SK-N-SH (cell line): ENCODE data around the gene TEAD1.

Source experiments
- CTCF ChIP-seq: fragments of 200-600 bp; sonication (generic); IDR thresholded peaks from 2 replicates; pipeline ENCODE4 v1.6.1; 2017; ENCODE audit warnings: antibody characterized with exemption, mild to moderate bottlenecking, moderate library complexity
- EZH2phosphoT487 ChIP-seq: fragments of 200-600 bp; sonication (generic); IDR thresholded peaks from 2 replicates; pipeline ENCODE4 v1.6.1; 2017; ENCODE audit warnings: low read depth, mixed run types, mild to moderate bottlenecking, antibody characterized with exemption, moderate library complexity, borderline replicate concordance
- FOXJ3 ChIP-seq: sonication (generic); formaldehyde crosslinking; IDR thresholded peaks from 2 replicates; pipeline ENCODE4 v1.5.1; 2020; ENCODE audit warnings: mild to moderate bottlenecking, missing genetic modification reagents
- IRF3 ChIP-seq: fragments of 150-350 bp; IDR thresholded peaks from 2 replicates; pipeline ENCODE4 v1.6.1; 2016; ENCODE audit warnings: mild to moderate bottlenecking, low read depth, low read length
- JUND ChIP-seq: IDR thresholded peaks from 2 replicates; pipeline ENCODE4 v1.4.0; 2012
- MEF2A ChIP-seq: IDR thresholded peaks from 2 replicates; pipeline ENCODE4 v1.4.0; 2012; ENCODE audit warnings: low read depth, borderline replicate concordance
- NFIC ChIP-seq: IDR thresholded peaks from 2 replicates; pipeline ENCODE4 v1.4.0; 2012; ENCODE audit warnings: borderline replicate concordance
- POLR2AphosphoS5 ChIP-seq: IDR thresholded peaks from 2 replicates; pipeline ENCODE4 v1.6.1; 2012; ENCODE audit warnings: low read depth, low read length
- REST ChIP-seq: IDR thresholded peaks from 2 replicates; pipeline ENCODE4 v1.6.1; 2012; ENCODE audit warnings: mild to moderate bottlenecking, low read depth, low read length, moderate library complexity
- SMC3 ChIP-seq: IDR thresholded peaks from 2 replicates; pipeline ENCODE4 v1.6.1; 2012; ENCODE audit warnings: low read depth, low read length, improper control_type of control experiment
- TAF1 ChIP-seq: IDR thresholded peaks from 2 replicates; pipeline ENCODE4 v1.6.1; 2012; ENCODE audit warnings: low read depth, mild to moderate bottlenecking, low read length, moderate library complexity, borderline replicate concordance
- ZBTB33 ChIP-seq: IDR thresholded peaks from 2 replicates; pipeline ENCODE4 v1.4.0; 2012; ENCODE audit warnings: low read depth, borderline replicate concordance

GRCh38 chr11:12744826-12745502 is 70.7 kb downstream of the TEAD1 start:
- TF ChIP-seq CTCF = no peak
- no peak for TF ChIP-seq JUND
- no peak for TF ChIP-seq TAF1
- no peak for TF ChIP-seq EZH2phosphoT487
- TF ChIP-seq REST = no peak
- TF ChIP-seq IRF3 = no peak
- TF ChIP-seq ZBTB33 = no peak
- TF ChIP-seq POLR2AphosphoS5 = no peak
- TF ChIP-seq NFIC = no peak
- no peak for TF ChIP-seq SMC3
- TF ChIP-seq MEF2A = no peak
- no peak for TF ChIP-seq FOXJ3
